ENCODE data around the gene PTPN1. TPM values are rescaled to one million over a fixed set of nuclear protein-coding genes. Genes with fewer than 3 reads are reported as not detected.

Gene PTPN1
- total RNA-seq, 1 experiment from 2014 or later, result 30.8 TPM

DNA sequence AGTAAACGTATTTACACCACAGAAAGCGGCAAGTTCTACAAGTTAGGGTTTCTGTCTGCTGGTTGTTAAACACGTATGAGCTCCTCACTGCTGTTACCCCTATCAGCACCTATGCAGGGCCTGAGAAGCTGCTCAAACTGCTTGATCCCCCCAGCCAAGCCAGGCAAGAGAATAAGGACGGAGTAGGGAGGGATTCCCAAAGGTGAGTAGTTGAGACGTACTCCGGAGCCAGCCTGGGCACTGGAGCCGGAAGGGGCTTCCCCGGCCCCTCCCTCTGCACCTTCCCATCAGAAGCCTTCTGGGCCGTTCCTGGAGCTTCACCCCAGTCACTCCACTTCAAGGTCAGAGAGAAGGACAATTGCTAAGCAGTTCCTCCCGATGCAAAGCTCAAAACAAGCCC is 123.2 kb downstream of the PTPN1 start:
- no peak overlapping the region for H2BK15ac ChIP-seq (ENCODE audit: low read depth, low read length)
- no peak overlapping the region for H2BK12ac ChIP-seq (ENCODE audit: insufficient read length, low read depth, low read length)
- Mint-ChIP-seq H3K9me3 (no peaks in the 10 kb centered on the region; a peak in 1 of 5 replicates), H3K27ac (peak overlapping the region in 1 of 3 experiments; percentile 89; a peak in 2 of 7 replicates), H3K4me3 (no peak overlapping the region), H3K4me1 (peaks cover 29 to 46% of the 10 kb centered on the region in 2 experiments), H3K36me3 (ENCODE audit: insufficient read depth in 1 of 3, low read depth in 3 of 3) (no peaks in the 10 kb centered on the region; a peak in 1 of 7 replicates), H3K27me3 (ENCODE audit: low read depth) (peaks cover 6% of the 10 kb centered on the region; the same call in 1 of the 2 replicates)
- TF ChIP-seq CTCF (conservative IDR thresholded peaks at IDR 0.05), result no peak
- no peak overlapping the region for H3K18ac ChIP-seq (ENCODE audit: insufficient read length, low read depth, low read length)
- H3K56ac ChIP-seq (ENCODE audit: insufficient read length, low read depth, low read length), result no peak overlapping the region
- no peaks in the 10 kb centered on the region for H3K9me3 ChIP-seq (ENCODE audit: control insufficient read depth, low read depth, low read length)
- H4K5ac ChIP-seq (ENCODE audit: insufficient read length, low read depth, low read length), result no peak overlapping the region
- H3K79me2 ChIP-seq (ENCODE audit: insufficient read depth, low read length), result no peaks in the 10 kb centered on the region
- H3K14ac ChIP-seq (ENCODE audit: insufficient read depth, low read length), result no peak overlapping the region
- no peaks in the 10 kb centered on the region for H3K23me2 ChIP-seq (ENCODE audit: insufficient read length, low read depth, low read length, poor library complexity, severe bottlenecking)
- H3K4me1 ChIP-seq (ENCODE audit: insufficient read depth, low read length), result peaks cover 11% of the 10 kb centered on the region; the same call in 1 of the 2 replicates
- no peaks in the 10 kb centered on the region for H4K20me1 ChIP-seq (ENCODE audit: control insufficient read depth, insufficient read depth, insufficient read length)
- no peak overlapping the region for H2BK20ac ChIP-seq (ENCODE audit: low read depth, low read length, poor library complexity, severe bottlenecking)
- H4K91ac ChIP-seq (ENCODE audit: insufficient read length, low read depth, low read length), result no peak overlapping the region
- H3K9ac ChIP-seq (ENCODE audit: extremely low read depth, insufficient read length, low read length), result no peak overlapping the region
- no peaks in the 10 kb centered on the region for H3K79me1 ChIP-seq (ENCODE audit: insufficient read depth, low read depth, low read length, poor library complexity, severe bottlenecking)
- H3T11ph ChIP-seq (ENCODE audit: low read length), result no peak overlapping the region
- no peak overlapping the region for H3K4ac ChIP-seq (ENCODE audit: low read depth, low read length)
- H2AFZ ChIP-seq (ENCODE audit: low read length), result no peak overlapping the region
- no peak overlapping the region for H3K27ac ChIP-seq (ENCODE audit: insufficient read length, low read depth, low read length)
- no peak for DNase-seq
- H2BK120ac ChIP-seq (ENCODE audit: low read depth, low read length, poor library complexity, severe bottlenecking), result no peak overlapping the region
- no peaks in the 10 kb centered on the region for H3K27me3 ChIP-seq (ENCODE audit: insufficient read depth, low read length)
- no peak overlapping the region for H3K4me2 ChIP-seq (ENCODE audit: insufficient read depth, insufficient read length, low read length)
- no CpG with 5 or more reads among the region's 10 CpGs for WGBS (ENCODE audit: extremely low coverage, insufficient read length, low lambda C conversion rate)
- no peak overlapping the region for H2BK5ac ChIP-seq (ENCODE audit: insufficient read length, low read length)
- no peak overlapping the region for H4K8ac ChIP-seq (replicated peaks; ENCODE audit: insufficient read length, low read depth, low read length)
- H2AK5ac ChIP-seq (ENCODE audit: insufficient read length, low read length), result no peak overlapping the region
- no peak overlapping the region for H3K23ac ChIP-seq (ENCODE audit: insufficient read length, low read depth, low read length)
